BJ (cell line): ENCODE measurements around the gene MCM6. TPM values are rescaled to one million over a fixed set of nuclear protein-coding genes. Genes with fewer than 3 reads are reported as not detected.

Experiments used
- CTCF ChIA-PET: fragments of 350-600 bp; formaldehyde crosslinking; extraction: SDS; loops from one replicate; lab custom pipeline; 2021; ENCODE audit warnings: antibody characterized with exemption, inconsistent platforms; lab: Yijun Ruan, JAX
- POLR2A ChIA-PET: fragments of 300-600 bp; sonication (Branson Sonifier 250); formaldehyde crosslinking; extraction: SDS; loops from one replicate; lab custom pipeline; 2021; ENCODE audit warnings: antibody characterized with exemption; lab: Charles Lee
- DNase-seq: peaks from one replicate; pipeline ENCODE4 v3.0.0-alpha.2; 2011; ENCODE audit warnings: low read depth
- H3K27me3 ChIP-seq: 2 replicates; pipeline ENCODE4 v1.6.0; 2011; ENCODE audit warnings: low read length; ENCODE audit not compliant: control insufficient read depth, insufficient read depth
- H3K36me3 ChIP-seq: 2 replicates; pipeline ENCODE4 v1.5.1; 2011; ENCODE audit warnings: low read length; ENCODE audit not compliant: control insufficient read depth, insufficient read depth
- H3K4me3 ChIP-seq: 2 replicates; pipeline ENCODE4 v1.5.1; 2011; ENCODE audit warnings: low read depth, mild to moderate bottlenecking, control low read depth, low read length
- polyA plus RNA-seq: library from polyadenylated mRNA; depleted of rRNA; stranded (reverse); fragments of >200 nt; gene quantifications from 2 replicates; pipeline ENCODE4 v1.2.3, GENCODE V29; 2011
- TF ChIP-seq, protein P1 (sequence below): IDR thresholded peaks from 2 replicates; pipeline ENCODE4 v1.5.1; 2011; ENCODE audit warnings: low read depth, mild to moderate bottlenecking, control low read depth, inconsistent platforms, low read length, moderate library complexity; ENCODE audit not compliant: insufficient read depth

MCM6 gene
- polyA plus RNA-seq, 1 experiment = 15.7 TPM

DNA sequence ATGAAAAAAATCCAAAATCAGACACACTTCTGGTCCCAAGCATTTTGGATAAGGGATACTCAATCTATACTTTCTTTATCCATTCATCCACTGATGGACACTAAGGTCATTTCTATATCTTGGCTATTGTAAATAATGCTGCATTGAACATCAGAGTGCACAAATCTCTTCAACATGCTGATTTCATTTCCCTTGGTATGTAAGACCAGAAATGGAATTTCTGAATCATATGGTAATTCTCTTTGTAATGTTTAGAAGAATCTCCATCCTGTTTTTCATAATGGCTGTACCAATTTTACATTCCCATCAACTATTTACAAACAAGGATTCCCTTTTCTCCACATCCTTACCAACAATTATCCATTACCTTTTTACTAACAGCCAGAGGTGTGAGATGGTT, 33.7 kb upstream of the MCM6 start:
- ChIA-PET POLR2A (no interaction called here), CTCF (no interaction called here)
- H3K36me3 ChIP-seq = peaks cover 3% of the 10 kb centered on the region; the same call in 1 of the 2 replicates
- no peak for DNase-seq
- TF ChIP-seq, protein P1, sequence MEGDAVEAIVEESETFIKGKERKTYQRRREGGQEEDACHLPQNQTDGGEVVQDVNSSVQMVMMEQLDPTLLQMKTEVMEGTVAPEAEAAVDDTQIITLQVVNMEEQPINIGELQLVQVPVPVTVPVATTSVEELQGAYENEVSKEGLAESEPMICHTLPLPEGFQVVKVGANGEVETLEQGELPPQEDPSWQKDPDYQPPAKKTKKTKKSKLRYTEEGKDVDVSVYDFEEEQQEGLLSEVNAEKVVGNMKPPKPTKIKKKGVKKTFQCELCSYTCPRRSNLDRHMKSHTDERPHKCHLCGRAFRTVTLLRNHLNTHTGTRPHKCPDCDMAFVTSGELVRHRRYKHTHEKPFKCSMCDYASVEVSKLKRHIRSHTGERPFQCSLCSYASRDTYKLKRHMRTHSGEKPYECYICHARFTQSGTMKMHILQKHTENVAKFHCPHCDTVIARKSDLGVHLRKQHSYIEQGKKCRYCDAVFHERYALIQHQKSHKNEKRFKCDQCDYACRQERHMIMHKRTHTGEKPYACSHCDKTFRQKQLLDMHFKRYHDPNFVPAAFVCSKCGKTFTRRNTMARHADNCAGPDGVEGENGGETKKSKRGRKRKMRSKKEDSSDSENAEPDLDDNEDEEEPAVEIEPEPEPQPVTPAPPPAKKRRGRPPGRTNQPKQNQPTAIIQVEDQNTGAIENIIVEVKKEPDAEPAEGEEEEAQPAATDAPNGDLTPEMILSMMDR = no peak
- H3K4me3 ChIP-seq = no peak overlapping the region
- no peaks in the 10 kb centered on the region for H3K27me3 ChIP-seq

DNA sequence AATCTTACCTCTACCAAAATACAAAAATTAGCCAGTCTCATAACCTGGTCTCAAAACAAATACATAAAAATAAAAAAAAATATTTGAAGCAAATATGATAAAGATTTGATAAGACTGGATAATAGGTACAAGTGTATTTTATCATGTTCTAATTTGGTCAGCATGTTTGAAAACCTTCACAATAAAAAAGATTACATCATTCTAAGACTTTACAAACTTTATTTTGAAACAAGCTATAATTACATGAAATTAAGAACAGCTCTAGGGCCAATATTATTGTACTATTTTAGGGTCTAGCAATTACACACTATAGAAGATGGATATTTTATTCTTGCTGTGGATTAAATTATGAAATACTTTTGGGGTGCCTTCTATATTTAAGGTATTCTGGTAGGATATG, 29.4 kb upstream of the MCM6 start:
- ChIA-PET POLR2A (no interaction called here), CTCF (no interaction called here)

DNA sequence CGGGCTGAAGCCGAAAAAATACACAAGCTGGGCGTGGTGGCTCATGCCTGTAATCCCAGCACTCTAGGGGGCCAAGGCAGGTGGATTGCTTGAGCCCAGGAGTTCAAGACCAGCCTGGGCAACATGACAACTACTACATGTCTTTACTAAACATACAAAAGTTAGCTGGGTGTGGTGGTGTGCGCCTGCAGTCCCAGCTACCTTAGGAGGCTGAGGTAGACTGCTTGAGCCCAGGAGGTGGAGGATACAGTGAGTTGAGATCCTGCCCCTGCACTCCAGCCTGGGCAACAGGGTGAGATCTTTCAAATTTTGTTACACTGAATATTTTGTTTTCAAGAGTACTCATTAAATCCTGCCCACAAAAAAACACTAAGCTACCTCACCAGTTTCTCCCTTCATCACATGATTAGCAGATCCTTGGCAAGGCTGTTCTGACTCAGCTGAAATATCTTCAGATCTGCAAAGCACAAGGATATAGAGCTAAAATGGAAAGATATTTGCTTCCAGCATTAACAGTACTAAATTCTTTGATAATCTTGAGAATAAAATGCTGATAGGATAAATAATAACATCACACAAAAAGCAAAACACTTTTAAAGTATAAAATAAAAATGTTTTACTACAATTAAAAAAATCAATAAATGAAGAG, 28.2 kb upstream of the MCM6 start:
- ChIA-PET POLR2A (interaction anchor here (0.5 kb wide), 1 partner anchor 40 kb away, joined by 15 read pairs; no protein-coding TSS in a partner anchor), CTCF (interaction anchor here (0.6 to 1.0 kb wide), 3 partner anchors 10 to 150 kb away, joined by 3 to 4 read pairs (median 3); no protein-coding TSS in a partner anchor)
- H3K27me3 ChIP-seq = no peaks in the 10 kb centered on the region
- DNase-seq = peak; percentile 32
- TF ChIP-seq, protein P1 = no peak
- peaks cover 4% of the 10 kb centered on the region; the same call in 1 of the 2 replicates for H3K36me3 ChIP-seq
- H3K4me3 ChIP-seq = no peak overlapping the region

More for the DNA sequence above, 29.4 kb upstream of the MCM6 start:
- H3K27me3 ChIP-seq = no peaks in the 10 kb centered on the region
- no peak for DNase-seq
- H3K36me3 ChIP-seq = peaks cover 4% of the 10 kb centered on the region; the same call in 1 of the 2 replicates
- H3K4me3 ChIP-seq = no peak overlapping the region
- TF ChIP-seq, protein P1 = no peak

DNA sequence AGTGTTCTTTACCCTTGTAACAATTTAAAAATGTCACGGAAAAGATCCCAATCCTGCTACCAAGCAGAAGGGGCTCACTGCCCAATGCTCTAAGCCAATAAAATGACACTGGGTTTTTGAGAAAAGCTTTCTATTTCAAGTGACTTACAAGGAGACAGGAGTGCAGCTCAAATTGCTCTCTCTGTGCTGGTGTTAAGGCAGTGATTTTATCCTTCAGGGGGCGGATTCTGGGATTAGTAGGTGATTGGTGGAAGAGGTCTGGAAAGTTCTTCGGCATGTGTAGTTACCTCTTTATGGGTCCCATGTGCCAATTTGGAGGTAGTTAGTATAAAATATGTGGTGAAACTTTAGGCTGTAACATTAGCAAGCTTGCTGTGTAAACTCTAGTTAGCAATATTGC, 27.4 kb upstream of the MCM6 start:
- POLR2A ChIA-PET = no interaction called here
- DNase-seq = no peak
- peaks cover 4% of the 10 kb centered on the region; the same call in 1 of the 2 replicates for H3K36me3 ChIP-seq
- TF ChIP-seq, protein P1 = no peak
- H3K27me3 ChIP-seq = no peaks in the 10 kb centered on the region
- H3K4me3 ChIP-seq = no peak overlapping the region
- CTCF ChIA-PET = interaction anchor here (0.7 to 1.0 kb wide), 4 partner anchors 10 to 580 kb away, joined by 3 to 4 read pairs (median 4); no protein-coding TSS in a partner anchor

DNA sequence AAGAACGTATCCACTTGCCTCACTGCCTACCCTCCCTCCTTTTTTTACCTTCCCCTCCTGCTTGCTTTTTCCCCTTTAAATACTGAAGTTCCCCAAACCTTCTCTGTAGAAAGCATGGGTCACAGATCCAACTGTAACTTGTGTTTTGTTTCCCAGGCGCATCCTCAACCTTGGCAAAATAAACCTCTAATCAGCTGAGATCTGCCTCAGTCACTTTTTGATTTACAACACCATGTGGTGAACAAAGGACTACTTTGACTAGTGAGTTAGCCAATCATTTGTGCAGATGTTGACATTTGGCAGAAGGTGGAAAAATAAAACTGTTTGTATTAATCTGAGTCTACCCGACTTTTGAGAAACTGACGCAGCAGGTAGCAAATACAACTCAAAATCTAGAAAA, 23.3 kb upstream of the MCM6 start:
- H3K36me3 ChIP-seq = peaks cover 2% of the 10 kb centered on the region
- no peak for DNase-seq
- TF ChIP-seq, protein P1 = no peak
- H3K27me3 ChIP-seq = no peaks in the 10 kb centered on the region
- H3K4me3 ChIP-seq = no peak overlapping the region
- CTCF ChIA-PET = no interaction called here
- POLR2A ChIA-PET = no interaction called here
